GM19372 (cell line): ENCODE results near the gene C16orf74.

Experiments used
- ATAC-seq: cut with Tn5 transposase; IDR thresholded peaks from one replicate; pipeline ENCODE4 v1.9.1; 2021; ENCODE audit warnings: mild to moderate bottlenecking, low read depth, moderate library complexity; ENCODE audit not compliant: unreplicated experiment

C16orf74 gene

DNA sequence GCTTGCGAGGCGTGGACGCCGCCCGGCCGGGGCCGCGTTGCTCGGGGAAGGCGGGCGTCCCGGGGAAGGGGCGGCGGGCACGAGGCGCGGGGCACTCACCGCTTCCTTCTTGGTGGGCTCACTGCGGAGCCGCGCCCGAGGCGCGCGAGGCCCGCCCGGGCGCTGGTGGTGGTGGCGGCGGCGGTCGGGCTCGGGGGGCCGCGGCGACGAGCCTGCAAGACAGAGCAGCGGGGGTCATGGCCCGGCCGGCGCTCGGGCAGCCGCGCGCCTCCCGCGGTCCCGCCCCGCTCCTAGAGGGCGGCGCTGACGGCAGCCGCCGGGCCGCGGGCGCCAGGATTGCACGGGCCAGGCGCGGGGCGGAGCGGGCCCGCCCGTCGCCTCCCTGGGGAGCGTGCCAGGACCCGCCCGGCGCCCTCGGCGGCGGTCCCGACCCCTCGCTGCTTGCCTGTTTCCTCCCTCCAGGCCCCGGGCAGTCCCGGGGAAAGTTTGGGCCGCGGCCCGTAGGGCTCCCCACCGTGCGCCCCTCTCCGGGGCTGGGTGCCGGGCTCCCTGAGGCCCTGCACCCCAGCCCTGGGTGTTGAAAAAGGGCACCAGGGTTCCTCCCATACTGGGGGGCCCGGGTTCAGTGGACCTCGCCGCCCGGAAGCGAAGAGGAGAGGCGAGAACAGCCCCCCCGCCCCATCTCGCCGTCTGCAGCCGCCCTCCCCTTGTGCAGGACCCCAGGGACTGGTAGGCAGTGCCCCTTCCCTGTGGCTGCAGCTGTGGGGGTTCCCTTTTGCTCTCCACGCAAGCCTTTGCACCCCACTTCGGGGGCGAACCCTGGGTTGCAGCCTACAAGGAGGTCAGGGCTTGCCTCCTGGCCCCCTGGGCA, at the start of gene C16orf74:
TSS of gene C16orf74 (minus strand) at position 270 of the 871 bp plus-strand sequence. CDS start 15,879 bp downstream, outside the sequence.
- ATAC-seq = no peak

- no peak for ATAC-seq
These were observed 49.4 kb upstream of the C16orf74 start for GRCh38 chr16:85800321-85800669.

DNA sequence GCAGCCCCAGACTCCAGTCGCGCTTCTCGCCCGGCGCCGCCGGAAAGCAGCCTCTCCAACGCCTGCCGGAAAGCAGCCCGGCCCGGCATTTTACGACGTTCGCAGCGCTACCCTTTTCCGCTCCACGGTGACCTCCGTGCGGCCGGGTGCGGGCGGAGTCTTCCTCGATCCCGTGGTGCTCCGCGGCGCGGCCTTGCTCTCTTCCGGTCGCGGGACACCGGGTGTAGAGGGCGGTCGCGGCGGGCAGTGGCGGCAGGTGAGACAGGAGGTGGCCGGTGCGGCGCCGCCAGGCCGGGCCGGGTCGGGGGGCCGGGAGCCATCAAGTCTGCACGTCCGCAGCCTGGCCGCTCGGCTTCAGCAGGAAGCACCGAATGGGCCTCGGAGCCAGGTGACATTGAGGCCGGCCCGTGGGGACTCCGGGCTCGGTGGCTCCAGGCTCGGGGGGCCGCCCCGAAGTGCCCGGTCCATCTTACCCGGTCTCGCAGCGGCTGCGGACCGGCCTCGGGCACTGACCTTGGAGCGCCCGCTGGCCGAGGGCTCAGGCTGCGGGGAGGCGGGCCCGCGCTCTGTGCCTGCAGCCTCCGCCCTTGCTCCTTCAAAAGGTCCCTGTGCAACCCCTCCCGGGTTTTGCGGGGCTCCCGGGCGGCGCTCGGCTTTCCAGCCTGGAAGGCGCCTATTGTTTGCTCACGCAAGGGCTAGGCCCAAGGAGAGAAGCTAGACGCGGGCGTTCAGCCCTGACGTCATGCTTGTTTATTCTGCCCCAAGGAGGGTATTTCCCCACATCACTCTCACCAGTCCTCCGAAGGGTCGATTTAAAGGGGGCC, 48.8 kb upstream of the C16orf74 start, which contains the start of the genes COX4I1 and EMC8:
TSS of gene COX4I1 (plus strand) at position 199 of the 824 bp plus-strand sequence. CDS start 1,511 bp downstream, outside the sequence.
TSS of gene EMC8 (minus strand) at position 48 of the 824 bp plus-strand sequence. CDS start 249 bp downstream, outside the sequence.
- peak; percentile 90 for ATAC-seq

GRCh38 chr16:85798901-85799496, 48.1 kb upstream of the C16orf74 start:
- ATAC-seq = peak; percentile 31

GRCh38 chr16:85798283-85798776, 47.4 kb upstream of the C16orf74 start:
- no peak for ATAC-seq

DNA sequence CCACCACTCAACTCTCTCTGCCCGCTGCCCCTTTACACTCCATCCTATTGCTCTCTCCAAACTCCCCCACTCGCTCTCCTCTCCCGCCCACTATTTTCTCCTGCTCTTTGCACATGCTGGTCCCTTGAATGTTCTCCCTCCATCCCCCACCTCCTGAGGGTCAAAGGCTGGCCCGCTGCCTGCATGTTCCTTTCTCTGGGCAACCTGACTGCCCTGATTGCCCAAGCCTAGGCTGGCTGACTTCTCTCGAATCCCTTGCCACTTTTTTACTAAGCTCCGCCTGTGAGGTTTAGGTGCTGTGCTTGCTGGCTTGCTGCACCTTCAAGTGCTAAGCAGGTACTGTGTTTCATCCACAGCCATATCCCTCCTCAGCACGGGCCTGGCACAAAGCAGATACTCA, 45.7 kb upstream of the C16orf74 start:
- ATAC-seq = no peak

DNA sequence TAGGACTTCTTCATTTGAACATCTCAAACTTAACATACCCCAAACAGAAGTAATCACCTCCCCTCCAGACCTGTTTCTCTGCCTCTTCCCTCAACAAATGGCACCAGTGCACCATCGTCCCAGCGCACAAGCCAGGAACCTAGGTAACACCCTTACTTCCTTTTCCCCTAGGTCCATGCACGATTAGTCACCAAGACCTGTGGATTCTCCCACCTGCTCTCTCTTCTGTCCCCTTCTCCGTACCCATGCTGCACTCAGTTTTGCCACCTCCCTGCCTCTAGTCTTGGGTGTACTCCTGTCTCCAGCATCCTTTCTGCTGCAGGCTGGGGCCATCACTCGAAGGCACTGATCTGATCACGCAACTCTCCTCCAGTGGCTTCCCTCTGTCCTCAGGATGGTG, 45.3 kb upstream of the C16orf74 start:
- no peak for ATAC-seq

DNA sequence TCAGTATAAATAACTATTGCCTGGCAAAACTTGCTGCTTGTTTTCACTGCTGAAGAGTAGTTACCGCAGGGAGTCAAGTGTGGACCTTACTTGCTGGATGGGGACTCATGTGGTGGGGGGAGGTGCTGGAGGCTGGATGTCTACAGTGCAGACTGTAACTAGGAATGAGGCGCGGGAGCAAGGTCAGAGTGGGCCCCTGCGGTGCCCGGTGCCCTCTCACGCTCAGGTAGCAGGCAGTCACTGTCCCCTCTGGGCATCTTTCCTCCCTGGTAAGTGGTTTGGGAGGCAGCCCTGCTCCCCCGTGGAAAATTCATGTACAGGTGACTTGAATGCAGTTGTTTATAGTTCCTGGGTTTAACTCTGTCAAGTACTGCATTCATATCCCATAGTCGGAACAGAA, 43.8 kb upstream of the C16orf74 start:
- ATAC-seq = no peak

GRCh38 chr16:85793662-85794298, 42.9 kb upstream of the C16orf74 start:
- no peak for ATAC-seq

GRCh38 chr16:85789773-85790172, 38.9 kb upstream of the C16orf74 start:
- no peak for ATAC-seq

DNA sequence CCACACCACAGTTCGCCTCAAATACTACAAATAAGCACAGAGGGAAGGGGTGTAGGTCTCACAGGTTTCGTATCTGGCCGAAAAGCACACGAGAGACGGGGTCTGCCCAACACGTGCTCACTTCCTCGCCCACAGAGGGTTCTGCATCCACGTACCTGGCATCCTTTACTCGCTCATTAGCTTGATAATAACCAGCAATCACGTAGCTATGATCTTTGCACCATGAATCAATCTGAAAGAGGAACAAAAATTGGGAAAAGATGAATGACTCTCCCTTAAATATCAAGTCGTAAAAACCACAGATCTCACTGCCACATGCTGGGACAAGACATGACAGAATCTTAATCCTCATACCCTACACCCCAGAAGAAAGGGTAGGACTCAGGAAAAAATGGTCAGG, 37.9 kb upstream of the C16orf74 start:
- no peak for ATAC-seq

DNA sequence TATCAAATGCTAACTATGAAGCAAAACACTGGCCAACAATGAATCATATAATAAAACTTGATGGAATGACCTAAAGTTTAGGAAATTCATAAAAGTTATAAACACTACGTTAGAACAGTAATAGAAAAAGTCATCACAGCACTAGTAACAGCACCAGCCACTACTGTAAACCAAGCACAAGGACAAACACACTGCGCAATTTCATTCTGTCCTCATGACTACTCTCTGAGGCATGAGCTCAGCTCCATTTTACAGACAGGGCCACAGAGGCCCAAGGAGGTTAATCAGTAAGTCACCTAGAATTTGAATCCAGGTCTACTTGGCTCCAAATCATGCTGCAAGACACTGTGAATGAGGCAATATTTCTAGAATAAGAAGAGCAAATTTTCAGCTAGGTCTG, 35.0 kb upstream of the C16orf74 start:
- ATAC-seq = no peak

DNA sequence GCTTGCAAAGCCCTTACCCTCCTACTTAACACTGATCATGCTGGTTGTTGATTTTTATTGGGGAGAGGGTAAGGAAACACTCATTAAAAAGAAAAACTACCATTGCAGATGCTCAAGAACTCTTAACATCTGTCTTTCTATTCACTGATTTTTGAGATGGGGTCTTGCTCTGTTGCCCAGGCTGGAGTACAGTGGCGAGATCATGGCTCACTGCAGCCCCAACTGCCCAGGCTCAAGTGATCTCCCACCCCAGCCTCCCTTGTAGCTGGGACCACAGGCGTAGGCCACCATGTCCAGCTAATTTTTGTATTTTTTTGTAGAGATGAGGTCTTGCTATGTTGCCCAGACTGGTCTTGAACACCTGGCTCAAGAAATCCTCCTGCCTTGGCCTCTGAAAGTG, 33.9 kb upstream of the C16orf74 start:
- ATAC-seq = no peak

DNA sequence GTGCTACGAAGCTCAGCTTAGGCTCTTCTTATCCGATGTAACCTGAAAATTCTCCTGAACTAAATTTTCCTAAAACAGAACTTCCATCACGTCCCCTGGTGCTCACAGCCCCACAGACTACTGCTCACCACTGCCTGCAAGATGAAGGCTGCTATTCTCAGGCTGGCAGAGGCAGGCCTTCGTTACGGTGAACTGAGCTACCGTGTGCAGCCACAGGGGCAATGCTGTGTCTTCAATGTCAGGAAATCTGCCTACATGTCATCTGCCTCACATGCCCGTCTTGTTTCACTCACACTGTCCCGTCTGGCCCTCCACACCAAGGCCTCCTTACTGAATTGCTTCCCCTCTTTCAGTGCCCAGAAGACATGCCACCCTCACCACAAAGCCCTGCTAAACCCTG, 32.5 kb upstream of the C16orf74 start:
- no peak for ATAC-seq

- ATAC-seq = no peak
These were observed 31.6 kb upstream of the C16orf74 start for GRCh38 chr16:85782451-85782850.

DNA sequence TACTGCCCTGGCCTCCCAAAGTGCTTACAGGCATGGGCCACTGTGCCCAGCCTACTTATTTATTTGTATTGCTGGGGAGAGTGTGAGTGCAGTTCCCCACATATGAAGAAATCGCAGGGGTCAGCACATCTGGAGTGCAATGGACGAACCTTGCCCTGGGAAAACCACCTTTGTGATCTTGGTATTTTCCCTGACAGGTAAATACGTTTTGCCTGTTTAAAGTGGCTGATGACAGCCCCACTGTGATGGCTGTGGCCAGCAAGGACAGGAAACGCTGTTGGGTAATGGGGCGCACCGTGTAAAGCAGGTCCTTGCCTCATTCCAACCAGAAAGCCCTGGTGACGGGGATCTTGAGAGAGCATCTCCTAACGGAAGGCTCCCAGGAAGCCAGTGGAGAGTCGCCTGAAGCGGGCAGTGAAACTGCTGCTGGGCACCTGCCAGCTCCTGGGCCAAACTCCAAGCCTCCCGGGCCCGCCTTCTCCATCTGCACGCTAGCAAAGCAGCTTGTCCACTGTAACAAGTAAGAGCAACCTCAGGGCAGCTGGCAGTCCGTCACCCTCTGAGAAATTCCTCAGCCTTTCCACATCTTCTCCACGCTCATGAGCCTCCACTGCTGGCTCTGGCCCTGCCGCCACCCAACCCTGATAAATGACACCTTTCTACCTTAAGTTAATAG, 30.9 kb upstream of the C16orf74 start:
- no peak for ATAC-seq

GRCh38 chr16:85781156-85781555, 30.3 kb upstream of the C16orf74 start:
- ATAC-seq = no peak

DNA sequence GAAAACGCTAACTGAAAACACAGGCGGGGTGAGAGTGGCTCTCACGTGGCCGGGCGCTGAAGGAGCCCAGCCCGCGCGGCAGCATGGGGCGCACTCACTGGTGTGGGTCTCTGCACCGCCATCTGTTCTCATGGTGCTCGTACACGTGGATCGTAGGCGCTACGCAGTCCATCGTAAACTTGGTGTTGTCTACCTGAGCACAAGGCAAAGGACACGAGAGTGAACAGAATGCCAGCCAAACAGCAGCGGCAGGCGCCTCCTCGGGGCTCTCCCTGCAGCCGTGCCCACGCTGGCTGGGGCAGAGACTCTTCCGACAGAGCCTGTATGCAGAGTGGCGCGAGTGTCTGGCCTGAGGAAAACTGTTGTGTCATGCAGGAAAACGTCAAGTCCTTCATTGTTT, 29.4 kb upstream of the C16orf74 start:
- no peak for ATAC-seq

GRCh38 chr16:85778873-85779272, 28.0 kb upstream of the C16orf74 start:
- ATAC-seq = no peak
